Endothelial cell of umbilical vein (primary cell): ENCODE measurements around the gene FMNL2. TPM values are rescaled to one million over a fixed set of nuclear protein-coding genes. Genes with fewer than 3 reads are reported as not detected.

Experiments used
- BruUV-seq: library from RNA; stranded (reverse); fragments of 400-500 nt; replicated peaks from 2 replicates; lab custom pipeline; 2021; lab: Mats Ljungman, UMichigan
- CTCF ChIA-PET: fragments of 300-600, 350-600 bp; sonication (Branson Sonifier 250); formaldehyde crosslinking; loops from one replicate; lab custom pipeline; 2021; ENCODE audit warnings: antibody characterized with exemption, inconsistent platforms; lab: Charles Lee
- POLR2A ChIA-PET: fragments of 300-600, 350-600 bp; sonication (Branson Sonifier 250); formaldehyde crosslinking; loops from one replicate; lab custom pipeline; 2021; ENCODE audit warnings: antibody characterized with exemption, inconsistent platforms; lab: Charles Lee
- DNase-seq: peaks from one replicate; pipeline ENCODE4 v3.0.0-alpha.2; 2011; ENCODE audit warnings: low read depth, low spot score
- FAIRE-seq: peaks from 2 replicates; lab custom pipeline; 2011; peaks lifted over from hg19 to GRCh38; lab: Jason Lieb, UNC
- H2AFZ ChIP-seq: 2 replicates; pipeline ENCODE4 v1.6.0; 2012; ENCODE audit warnings: low read depth, low read length, control low read depth, inconsistent platforms
- H3K27ac ChIP-seq: 2 replicates; pipeline ENCODE4 v1.5.1; 2011; ENCODE audit warnings: low read depth, mild to moderate bottlenecking, control low read depth, low read length, moderate library complexity; ENCODE audit not compliant: insufficient read depth
- H3K27me3 ChIP-seq, 2 experiments: 2 replicates each; pipeline versions ENCODE4 v1.6.0 to v1.6.1; 2011; ENCODE audit warnings: low read length in 2 of 2, mixed read lengths in 1 of 2; ENCODE audit not compliant: control insufficient read depth in 2 of 2, insufficient read depth in 2 of 2
- H3K36me3 ChIP-seq, 2 experiments: 2 replicates in 1 of 2; 3 replicates in 1 of 2; pipeline ENCODE4 v1.5.1; 2011; ENCODE audit warnings: low read length in 2 of 2, mild to moderate bottlenecking in 1 of 2, moderate library complexity in 1 of 2; ENCODE audit not compliant: control insufficient read depth in 2 of 2, insufficient read depth in 2 of 2; ENCODE audit errors: extremely low read depth in 1 of 2
- H3K4me1 ChIP-seq: 3 replicates; pipeline ENCODE4 v1.5.1; 2011; ENCODE audit warnings: mild to moderate bottlenecking, low read length; ENCODE audit not compliant: control insufficient read depth, insufficient read depth; ENCODE audit errors: extremely low read depth
- H3K4me2 ChIP-seq: 2 replicates; pipeline ENCODE4 v1.6.1; 2011; ENCODE audit warnings: low read length, control low read depth, mixed read lengths; ENCODE audit not compliant: insufficient read depth
- H3K4me3 ChIP-seq, 3 experiments: fragments of 200-600 bp in 1 of 3; sonication (generic), shearing (Covaris generic) in 1 of 3; replicated peaks in 1 of 3; 2 replicates each; pipeline ENCODE4 v1.5.1; 2011 to 2016; ENCODE audit warnings: control low read depth in 3 of 3, low read length in 3 of 3, mild to moderate bottlenecking in 2 of 3, inconsistent platforms in 1 of 3, low read depth in 1 of 3, moderate library complexity in 1 of 3; ENCODE audit not compliant: insufficient read depth in 1 of 3
- H3K79me2 ChIP-seq: 2 replicates; pipeline ENCODE4 v1.6.0; 2012; ENCODE audit warnings: low read length, inconsistent platforms; ENCODE audit not compliant: control insufficient read depth, insufficient read depth
- H3K9ac ChIP-seq: replicated peaks from 2 replicates; pipeline ENCODE3; 2011; ENCODE audit warnings: low read length, control low read depth; ENCODE audit not compliant: insufficient read depth; ENCODE audit errors: extremely low read depth
- H3K9me1 ChIP-seq: replicated peaks from 3 replicates; pipeline ENCODE4 v1.6.0; 2011; ENCODE audit warnings: mild to moderate bottlenecking, low read length; ENCODE audit not compliant: control insufficient read depth, insufficient read depth; ENCODE audit errors: extremely low read depth
- H3K9me3 ChIP-seq: replicated peaks from 2 replicates; pipeline ENCODE4 v1.5.1; 2012; ENCODE audit warnings: low read length, inconsistent platforms; ENCODE audit not compliant: control insufficient read depth, insufficient read depth
- H4K20me1 ChIP-seq: replicated peaks from 2 replicates; pipeline ENCODE3; 2011; ENCODE audit warnings: mild to moderate bottlenecking, low read length; ENCODE audit not compliant: control insufficient read depth, insufficient read depth; ENCODE audit errors: extremely low read depth
- CTCF ChIP-seq, 2 donors: IDR thresholded peaks; 1 replicate in 1 of 2; 2 replicates in 1 of 2; pipeline ENCODE4 v1.5.1; 2011; ENCODE audit warnings: low read length in 2 of 2, mild to moderate bottlenecking in 2 of 2, moderate library complexity in 2 of 2, control low read depth in 1 of 2, inconsistent platforms in 1 of 2, low read depth in 1 of 2; ENCODE audit not compliant: insufficient read depth in 1 of 2; ENCODE audit errors: extremely low read depth in 1 of 2
- EZH2 ChIP-seq: IDR thresholded peaks from 2 replicates; pipeline ENCODE4 v1.6.1; 2012; ENCODE audit warnings: borderline replicate concordance, low read depth, mild to moderate bottlenecking, moderate library complexity, low read length, inconsistent platforms; ENCODE audit not compliant: severe bottlenecking
- FOS ChIP-seq: IDR thresholded peaks from 2 replicates; pipeline ENCODE4 v1.6.1; 2011; ENCODE audit warnings: mild to moderate bottlenecking, low read length, moderate library complexity, borderline replicate concordance; ENCODE audit not compliant: insufficient read depth
- GATA2 ChIP-seq: IDR thresholded peaks from 2 replicates; pipeline ENCODE4 v1.7.0; 2011; ENCODE audit warnings: low read depth, mild to moderate bottlenecking, moderate library complexity, mixed read lengths, low read length; ENCODE audit not compliant: insufficient read length, insufficient read depth
- JUN ChIP-seq: IDR thresholded peaks from 2 replicates; pipeline ENCODE4 v1.6.1; 2011; ENCODE audit warnings: borderline replicate concordance, low read depth; ENCODE audit not compliant: insufficient read length, insufficient read depth
- MAX ChIP-seq: IDR thresholded peaks from 2 replicates; pipeline ENCODE4 v1.6.1; 2011; ENCODE audit not compliant: insufficient read depth, insufficient read length
- MYC ChIP-seq: IDR thresholded peaks from one replicate; pipeline ENCODE4 v1.6.1; 2011; ENCODE audit warnings: mild to moderate bottlenecking, low read depth, low read length
- POLR2A ChIP-seq: IDR thresholded peaks from 2 replicates; pipeline ENCODE4 v1.6.1; 2012; ENCODE audit warnings: low read depth, mild to moderate bottlenecking, control low read depth, low read length
- POLR2AphosphoS5 ChIP-seq: IDR thresholded peaks from 2 replicates; pipeline ENCODE4 v1.6.1; 2012; ENCODE audit warnings: low read depth, mild to moderate bottlenecking, control low read depth, low read length, moderate library complexity; ENCODE audit not compliant: insufficient read depth
- dilution Hi-C: fragments of 300-500 bp; cut with MboI; formaldehyde crosslinking; loops from one replicate; pipeline ENCODE4 v1.15.0; 2019; ENCODE audit warnings: low sequenced_read_pairs; ENCODE audit not compliant: extremely low pct_ligation_motif_present
- intact Hi-C: fragments of 100-400 bp; cut with micrococcal nuclease; formaldehyde crosslinking; loops from one replicate; pipeline ENCODE4 v1.10.0; 2022
- polyA plus RNA-seq, 4 experiments: library from polyadenylated mRNA; depleted of rRNA in 3 of 4; stranded (reverse) in 3 of 4; unstranded in 1 of 4; fragments of >200 nt; gene quantifications; 2 replicates each; pipeline versions ENCODE4 v1.2.1 to v1.2.3, GENCODE V29; 2011 to 2012; ENCODE audit warnings: missing spikeins in 1 of 4
- total RNA-seq: library from RNA; stranded (reverse); gene quantifications from 2 replicates; pipeline ENCODE4 v1.2.3, GENCODE V29; 2021

Gene FMNL2
- total and polyA plus RNA-seq, 2 donors (not counting 3 experiments of a cell fraction or from before 2014, with no cell fraction given) = 8.3 to 28.0 TPM

- no peaks in the 10 kb centered on the region for H3K4me1 ChIP-seq
- H3K9ac ChIP-seq = no peak overlapping the region
- intact Hi-C loops = no loop called here
- dilution Hi-C loops = no loop called here
- no peak overlapping the region for H2AFZ ChIP-seq
- H3K9me3 ChIP-seq = no peaks in the 10 kb centered on the region
- no peaks in the 10 kb centered on the region for H4K20me1 ChIP-seq
- TF ChIP-seq CTCF (IDR thresholded peaks at IDR 0.05; ENCODE audit: extremely low read depth in 1 of 2, insufficient read depth in 1 of 2, low read depth in 1 of 2, low read length in 2 of 2) (no peak), GATA2 (no peak), EZH2 (no peak), FOS (no peak), POLR2A (no peak), POLR2AphosphoS5 (no peak), MYC (no peak), MAX (no peak), JUN (no peak)
- no peaks in the 10 kb centered on the region for H3K27me3 ChIP-seq
- no peak overlapping the region for H3K4me2 ChIP-seq
- no peaks in the 10 kb centered on the region for H3K36me3 ChIP-seq
- no TSS peak for BruUV-seq
- no peak overlapping the region for H3K27ac ChIP-seq
- H3K79me2 ChIP-seq = peaks cover 16% of the 10 kb centered on the region
- ChIA-PET POLR2A (no interaction called here), CTCF (interaction anchor here (1.1 kb wide), 1 partner anchor 16 kb away, joined by 3 read pairs; no protein-coding TSS in a partner anchor)
- H3K9me1 ChIP-seq = no peaks in the 10 kb centered on the region
- FAIRE-seq (no peak), DNase-seq (no peak)
- no peak overlapping the region for H3K4me3 ChIP-seq
Measured at GRCh38 chr2:152462120-152462519, 127.1 kb downstream of the FMNL2 start.
